KMS-11 (cell line): ENCODE data around the gene BCL2L1.

Source experiments
- H2AFZ ChIP-seq: fragments of 200-600 bp; sonication (generic); 2 replicates; pipeline ENCODE4 v1.6.1; 2016; ENCODE audit warnings: antibody characterized with exemption, mixed run types, low read depth
- H3K27ac ChIP-seq: fragments of 200-600 bp; sonication (generic); 2 replicates; pipeline ENCODE4 v1.6.1; 2016; ENCODE audit warnings: mild to moderate bottlenecking, mixed run types
- H3K27me3 ChIP-seq: fragments of 200-600 bp; sonication (generic); 2 replicates; pipeline ENCODE4 v1.6.1; 2017; ENCODE audit warnings: mild to moderate bottlenecking, low read depth, mixed run types, moderate library complexity; ENCODE audit not compliant: insufficient read depth
- H3K36me3 ChIP-seq: fragments of 200-600 bp; sonication (generic); 2 replicates; pipeline ENCODE4 v1.6.1; 2017; ENCODE audit warnings: mild to moderate bottlenecking, mixed run types; ENCODE audit not compliant: insufficient read depth
- H3K4me1 ChIP-seq: fragments of 200-600 bp; sonication (generic); 2 replicates; pipeline ENCODE4 v1.6.1; 2016; ENCODE audit warnings: mild to moderate bottlenecking, low read depth, mixed run types; ENCODE audit not compliant: poor library complexity, severe bottlenecking
- H3K4me2 ChIP-seq: fragments of 200-600 bp; sonication (generic); 2 replicates; pipeline ENCODE4 v1.7.0; 2016; ENCODE audit warnings: mild to moderate bottlenecking, mixed run types
- H3K4me3 ChIP-seq: fragments of 200-600 bp; sonication (generic); IDR thresholded peaks from 2 replicates; pipeline ENCODE4 v1.6.1; 2017; ENCODE audit warnings: low read depth, low read length, mixed read lengths; ENCODE audit not compliant: insufficient read depth
- H3K79me2 ChIP-seq: fragments of 200-600 bp; sonication (generic); 2 replicates; pipeline ENCODE4 v1.6.1; 2016; ENCODE audit warnings: low read depth, mixed run types; ENCODE audit not compliant: insufficient read depth
- H3K9ac ChIP-seq: fragments of 200-600 bp; sonication (generic); 2 replicates; pipeline ENCODE4 v1.6.1; 2016; ENCODE audit warnings: mild to moderate bottlenecking, mixed run types
- H4K20me1 ChIP-seq: fragments of 200-600 bp; sonication (generic); 2 replicates; pipeline ENCODE4 v1.6.1; 2016; ENCODE audit warnings: mild to moderate bottlenecking, mixed run types; ENCODE audit not compliant: insufficient read depth
- TF ChIP-seq, protein P1 (sequence below): fragments of 200-600 bp; sonication (generic); conservative IDR thresholded peaks from 2 replicates; pipeline ENCODE4 v1.6.1; 2017; ENCODE audit warnings: low read depth, mild to moderate bottlenecking, antibody characterized with exemption, low read length, moderate library complexity, mixed read lengths

The BCL2L1 gene

DNA sequence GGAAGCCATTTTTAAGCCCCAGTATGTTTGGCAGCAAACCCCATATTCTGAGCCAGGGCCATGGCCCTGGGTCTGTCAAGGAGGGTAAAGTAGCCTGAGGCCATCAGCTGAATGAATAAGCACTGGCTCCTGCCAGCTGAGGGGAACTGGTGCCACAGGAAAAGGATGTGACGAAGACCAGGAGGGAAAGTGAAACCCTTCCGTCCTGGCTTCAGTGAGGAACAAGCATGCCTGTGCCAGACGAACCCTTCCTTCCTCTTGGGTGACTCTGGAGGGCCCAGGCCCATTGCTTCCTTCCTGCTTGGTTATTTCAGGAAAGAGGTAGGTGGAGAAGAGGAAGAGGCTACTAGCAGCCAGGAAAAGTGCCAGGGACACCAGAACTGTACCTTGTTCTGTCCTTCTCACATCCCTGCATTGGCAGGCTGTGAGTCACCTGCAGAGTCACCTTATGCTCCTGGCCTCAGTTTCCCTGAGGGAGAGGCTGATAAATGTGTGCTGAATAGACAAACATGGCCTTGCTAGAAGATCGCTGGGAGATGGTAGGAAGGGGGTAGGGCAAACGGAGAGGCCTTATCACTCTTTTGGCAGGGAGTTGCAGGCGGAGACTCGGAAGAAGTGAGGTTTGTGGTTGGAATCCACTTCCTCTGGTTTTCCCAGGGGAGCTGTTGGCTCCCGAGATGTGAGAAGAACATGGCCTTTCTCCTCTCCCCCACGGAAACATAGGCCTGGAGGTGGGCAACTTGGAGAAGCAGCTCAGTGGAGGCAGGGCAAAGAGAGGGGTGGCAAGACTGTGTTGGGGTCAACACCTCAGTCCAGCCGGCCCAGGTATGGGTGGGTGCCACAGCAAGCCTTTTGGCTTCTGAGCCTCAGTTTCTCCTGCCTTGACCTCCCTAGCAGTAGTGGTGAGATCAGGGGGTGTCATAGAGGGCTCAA lies 47.5 kb downstream of the BCL2L1 start:
- no peak overlapping the region for H3K4me3 ChIP-seq
- no peaks in the 10 kb centered on the region for H3K27me3 ChIP-seq
- no peak overlapping the region for H2AFZ ChIP-seq
- no peak overlapping the region for H3K9ac ChIP-seq
- H3K36me3 ChIP-seq: no peaks in the 10 kb centered on the region
- no peak overlapping the region for H3K27ac ChIP-seq
- TF ChIP-seq, protein P1, sequence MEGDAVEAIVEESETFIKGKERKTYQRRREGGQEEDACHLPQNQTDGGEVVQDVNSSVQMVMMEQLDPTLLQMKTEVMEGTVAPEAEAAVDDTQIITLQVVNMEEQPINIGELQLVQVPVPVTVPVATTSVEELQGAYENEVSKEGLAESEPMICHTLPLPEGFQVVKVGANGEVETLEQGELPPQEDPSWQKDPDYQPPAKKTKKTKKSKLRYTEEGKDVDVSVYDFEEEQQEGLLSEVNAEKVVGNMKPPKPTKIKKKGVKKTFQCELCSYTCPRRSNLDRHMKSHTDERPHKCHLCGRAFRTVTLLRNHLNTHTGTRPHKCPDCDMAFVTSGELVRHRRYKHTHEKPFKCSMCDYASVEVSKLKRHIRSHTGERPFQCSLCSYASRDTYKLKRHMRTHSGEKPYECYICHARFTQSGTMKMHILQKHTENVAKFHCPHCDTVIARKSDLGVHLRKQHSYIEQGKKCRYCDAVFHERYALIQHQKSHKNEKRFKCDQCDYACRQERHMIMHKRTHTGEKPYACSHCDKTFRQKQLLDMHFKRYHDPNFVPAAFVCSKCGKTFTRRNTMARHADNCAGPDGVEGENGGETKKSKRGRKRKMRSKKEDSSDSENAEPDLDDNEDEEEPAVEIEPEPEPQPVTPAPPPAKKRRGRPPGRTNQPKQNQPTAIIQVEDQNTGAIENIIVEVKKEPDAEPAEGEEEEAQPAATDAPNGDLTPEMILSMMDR: no peak
- H3K4me2 ChIP-seq: no peak overlapping the region
- no peaks in the 10 kb centered on the region for H3K4me1 ChIP-seq
- H3K79me2 ChIP-seq: no peaks in the 10 kb centered on the region
- no peaks in the 10 kb centered on the region for H4K20me1 ChIP-seq

DNA sequence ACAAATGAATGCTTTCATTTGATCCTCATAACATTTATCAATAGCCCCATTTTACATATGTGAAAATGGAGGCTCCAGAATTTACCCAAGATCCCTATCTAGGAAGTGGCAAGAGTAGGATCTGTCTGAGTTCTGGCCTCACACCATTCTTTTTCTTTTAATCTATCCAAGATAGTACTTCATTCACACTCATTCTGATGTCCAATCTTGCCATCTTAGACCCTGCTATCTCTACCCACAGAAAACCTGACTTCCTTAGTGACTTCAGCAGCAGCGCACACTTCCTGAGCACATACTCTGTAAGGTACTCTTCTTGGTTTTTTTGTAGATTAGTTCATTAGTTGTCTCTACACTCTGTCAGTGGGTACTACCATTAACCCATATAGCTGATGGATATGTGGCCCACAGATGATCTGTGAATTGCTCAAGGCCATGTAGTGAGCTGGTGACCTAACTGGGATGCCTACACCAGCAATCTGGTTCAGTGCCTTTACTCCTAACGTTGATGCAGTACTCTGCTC lies 48.7 kb downstream of the BCL2L1 start:
- no peak overlapping the region for H3K4me3 ChIP-seq
- H2AFZ ChIP-seq: no peak overlapping the region
- H3K4me1 ChIP-seq: no peaks in the 10 kb centered on the region
- H3K4me2 ChIP-seq: no peak overlapping the region
- no peak overlapping the region for H3K9ac ChIP-seq
- no peaks in the 10 kb centered on the region; the same call in 1 of the 2 replicates for H3K36me3 ChIP-seq
- H3K27ac ChIP-seq: no peak overlapping the region
- TF ChIP-seq, protein P1: no peak
- H3K27me3 ChIP-seq: no peaks in the 10 kb centered on the region
- no peaks in the 10 kb centered on the region for H3K79me2 ChIP-seq
- H4K20me1 ChIP-seq: no peaks in the 10 kb centered on the region

DNA sequence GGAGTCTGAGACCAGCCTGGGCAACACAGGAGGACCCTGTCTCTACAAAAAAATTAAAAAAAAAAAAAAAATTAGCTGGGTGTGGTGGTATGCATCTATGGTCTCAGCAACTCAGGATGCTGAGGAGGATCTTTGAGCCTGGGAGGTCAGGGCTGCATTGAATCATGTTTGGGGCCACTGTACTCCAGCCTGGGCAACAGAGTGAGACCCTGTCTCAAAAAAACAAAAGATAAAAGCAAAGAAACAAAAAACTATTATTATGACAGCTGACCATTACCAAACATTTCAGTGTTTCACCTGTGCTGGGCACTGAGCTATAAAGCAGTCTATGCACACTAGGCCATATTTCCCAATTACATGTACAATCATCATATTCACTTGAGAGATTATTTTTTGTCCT lies 49.2 kb downstream of the BCL2L1 start:
- no peaks in the 10 kb centered on the region for H3K27me3 ChIP-seq
- no peak overlapping the region for H3K4me3 ChIP-seq
- H3K27ac ChIP-seq: no peak overlapping the region
- H3K36me3 ChIP-seq: no peaks in the 10 kb centered on the region; the same call in 1 of the 2 replicates
- H3K4me2 ChIP-seq: no peak overlapping the region
- H2AFZ ChIP-seq: no peak overlapping the region
- H4K20me1 ChIP-seq: no peaks in the 10 kb centered on the region
- TF ChIP-seq, protein P1: no peak
- no peaks in the 10 kb centered on the region for H3K79me2 ChIP-seq
- no peak overlapping the region for H3K9ac ChIP-seq
- no peaks in the 10 kb centered on the region for H3K4me1 ChIP-seq

DNA sequence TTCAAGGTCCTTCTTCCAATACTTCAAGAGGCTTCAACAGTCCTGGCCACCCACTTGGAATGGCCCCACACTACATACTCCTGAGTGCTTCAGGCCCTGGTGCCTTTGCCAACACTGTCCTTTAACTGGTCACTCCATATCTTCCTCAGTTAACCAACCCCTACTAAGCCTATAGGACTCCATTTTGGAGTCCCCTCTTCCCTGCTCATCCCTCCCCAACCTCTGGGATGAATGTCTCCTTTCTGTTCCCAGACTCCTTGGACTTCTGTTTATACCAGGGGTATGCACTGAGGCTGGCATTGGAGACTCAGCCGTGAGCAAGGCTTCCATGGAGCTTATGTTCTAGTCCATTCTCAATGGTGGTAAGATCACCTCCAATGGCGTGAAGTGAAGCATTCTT lies 51.3 kb downstream of the BCL2L1 start:
- TF ChIP-seq, protein P1: no peak
- H4K20me1 ChIP-seq: no peaks in the 10 kb centered on the region
- no peaks in the 10 kb centered on the region for H3K27me3 ChIP-seq
- no peak overlapping the region for H3K9ac ChIP-seq
- H3K4me1 ChIP-seq: no peaks in the 10 kb centered on the region
- H2AFZ ChIP-seq: no peak overlapping the region
- no peaks in the 10 kb centered on the region; the same call in 1 of the 2 replicates for H3K36me3 ChIP-seq
- H3K4me3 ChIP-seq: no peak overlapping the region
- no peaks in the 10 kb centered on the region for H3K79me2 ChIP-seq
- H3K4me2 ChIP-seq: no peak overlapping the region
- H3K27ac ChIP-seq: no peak overlapping the region
